ENCODE measurements around the gene TMED1.
A peak's percentile ranks its signal among the peaks of the same experiment; 100 is the strongest.
"Not testable (repeated sequence)": the region's sequence is repeated elsewhere in the genome, so short reads cannot be mapped to it uniquely, and the experiment has no call there.

Gene TMED1

GRCh38 chr19:10835754-10836478, at the start of gene TMED1:
TSS of gene TMED1 (minus strand) at chr19:10836212. CDS start at chr19:10836191, 21 bp downstream.
- H3K4me3 ChIP-seq (ENCODE audit: control insufficient read depth, low read depth, low read length): peak within 1 kb of the TSS; percentile 57
- TF ChIP-seq CTCF (conservative IDR thresholded peaks at IDR 0.05; ENCODE audit: control insufficient read depth, insufficient read depth, low read depth, low read length): no peak
- DNase-seq (ENCODE audit: low read depth): peak; percentile 99

DNA sequence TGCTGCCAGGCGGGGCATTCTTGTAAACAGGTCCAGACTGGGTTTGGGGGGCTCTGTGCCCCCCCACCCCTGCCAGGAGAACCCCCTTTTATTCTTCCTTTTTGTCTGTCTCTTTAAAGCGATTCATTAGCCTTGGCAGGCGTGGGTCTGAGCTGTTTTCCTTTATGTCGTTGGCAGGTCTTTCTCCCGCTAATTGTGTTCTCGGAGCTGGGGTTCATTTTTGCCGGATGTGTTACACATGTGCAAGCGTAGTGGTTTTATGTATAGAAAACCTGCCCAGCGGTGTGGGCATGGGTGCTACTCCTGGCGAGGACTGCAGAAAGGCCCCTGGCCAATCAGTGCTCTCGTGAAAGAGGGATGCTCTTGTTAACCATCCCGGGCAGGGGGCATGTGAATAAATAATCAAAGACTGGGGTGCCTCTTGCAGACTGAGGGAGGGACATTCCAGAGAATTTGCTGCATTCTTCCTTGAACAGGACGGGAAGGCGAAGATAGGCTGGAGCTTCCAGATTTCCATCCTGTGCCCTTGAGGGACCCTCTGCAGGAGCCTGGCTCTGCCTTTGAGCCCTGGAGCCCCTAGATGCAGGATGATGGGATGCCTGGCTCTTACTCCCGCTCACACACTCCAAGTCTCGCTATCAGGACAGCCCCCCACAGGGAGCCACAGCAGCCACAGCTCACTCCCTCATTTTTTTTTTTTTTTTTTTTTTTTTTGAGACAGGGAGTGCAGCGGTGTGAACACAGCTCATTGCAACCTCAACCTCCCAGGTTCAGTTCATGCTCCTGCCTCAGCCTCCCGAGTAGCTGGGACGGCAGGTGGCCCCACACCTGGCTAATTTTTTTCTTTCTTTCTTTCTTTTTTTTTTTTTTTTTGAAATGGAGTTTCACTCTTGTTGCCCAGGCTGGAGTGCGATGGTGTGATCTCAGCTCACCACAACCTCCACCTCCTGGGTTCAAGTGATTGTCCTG, 49.5 kb upstream of the TMED1 start:
- no peak overlapping the region for H3K4me3 ChIP-seq (ENCODE audit: control insufficient read depth, low read depth, low read length)
- no peak for DNase-seq (ENCODE audit: low read depth)
- TF ChIP-seq CTCF (conservative IDR thresholded peaks at IDR 0.05; ENCODE audit: control insufficient read depth, insufficient read depth, low read depth, low read length): no peak

DNA sequence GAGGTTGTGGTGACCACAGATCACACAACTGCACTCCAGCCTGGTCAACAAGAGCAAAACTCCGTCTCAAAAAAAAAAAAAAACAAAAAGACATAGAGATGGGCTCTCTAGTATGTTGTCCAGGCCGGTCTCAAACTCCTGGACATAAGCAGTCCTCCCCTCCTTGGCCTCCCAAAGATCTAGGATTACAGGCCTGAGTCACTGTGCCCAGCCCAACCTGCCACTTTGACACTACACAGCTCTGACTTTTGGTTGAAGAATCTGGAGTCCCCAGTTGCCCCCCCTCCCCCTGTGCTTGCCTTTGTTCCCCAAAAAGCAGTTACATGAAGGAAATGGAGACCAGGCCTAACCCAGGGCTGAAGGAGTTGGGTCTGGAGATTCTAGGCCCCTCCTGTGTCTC, 48.3 kb upstream of the TMED1 start:
- no peak overlapping the region for H3K4me3 ChIP-seq (ENCODE audit: control insufficient read depth, low read depth, low read length)
- no peak for TF ChIP-seq CTCF (conservative IDR thresholded peaks at IDR 0.05; ENCODE audit: control insufficient read depth, insufficient read depth, low read depth, low read length)
- DNase-seq (ENCODE audit: low read depth): peak; percentile 83

DNA sequence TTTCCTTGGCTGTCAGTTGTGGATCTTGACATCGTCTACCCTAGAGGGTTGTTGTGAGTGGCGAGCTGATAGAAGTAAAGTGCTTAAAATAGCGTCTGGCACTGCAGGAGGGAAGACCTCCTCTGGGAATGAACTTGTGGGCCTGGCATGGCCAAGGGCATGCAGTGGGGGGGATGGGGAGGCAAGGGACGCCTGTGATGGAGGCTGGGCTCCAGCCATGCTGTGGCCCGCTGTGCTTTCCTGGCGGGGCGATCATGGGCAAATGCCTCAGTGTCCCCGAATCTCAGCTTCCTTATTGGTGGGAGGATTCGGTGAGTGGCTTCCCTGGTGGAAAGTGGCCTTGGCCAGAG, 46.1 kb upstream of the TMED1 start:
- no peak for TF ChIP-seq CTCF (conservative IDR thresholded peaks at IDR 0.05; ENCODE audit: control insufficient read depth, insufficient read depth, low read depth, low read length)
- no peak for DNase-seq (ENCODE audit: low read depth)
- H3K4me3 ChIP-seq (ENCODE audit: control insufficient read depth, low read depth, low read length): no peak overlapping the region

DNA sequence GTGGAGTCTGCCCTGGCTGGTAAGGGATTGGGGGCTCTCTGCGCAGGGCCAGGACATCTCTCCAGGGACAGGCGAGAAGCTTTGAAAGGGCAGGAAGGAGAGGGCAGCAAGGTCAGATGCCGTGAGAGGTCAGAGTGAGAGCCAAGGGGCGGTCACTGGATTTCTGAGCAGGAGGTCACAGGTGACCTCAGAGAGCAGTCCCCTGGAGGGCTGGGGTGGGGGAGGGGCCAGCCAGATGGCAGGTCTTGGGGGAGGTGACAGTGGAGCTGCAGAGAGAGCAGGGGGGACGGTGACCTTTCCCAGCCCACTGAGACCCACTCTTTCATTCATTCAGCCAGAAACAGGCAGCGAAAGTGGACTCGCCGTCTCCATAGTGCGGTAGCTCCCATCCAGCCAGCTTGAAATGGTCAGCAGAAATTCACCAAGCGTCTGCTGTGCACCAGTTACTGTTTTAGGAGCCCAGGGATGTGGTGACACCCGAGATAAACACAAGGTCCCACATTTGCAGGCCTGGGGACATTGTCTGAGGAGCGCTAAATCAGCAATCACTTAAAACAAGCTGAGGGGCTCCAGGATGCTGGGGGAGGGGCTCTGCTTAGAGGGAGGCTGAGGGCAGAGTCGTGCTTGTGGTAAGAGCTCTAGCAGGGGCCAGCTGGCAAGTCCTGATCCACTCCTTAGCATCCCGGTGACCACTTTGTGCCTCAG, 45.5 kb upstream of the TMED1 start:
- TF ChIP-seq CTCF (conservative IDR thresholded peaks at IDR 0.05; ENCODE audit: control insufficient read depth, insufficient read depth, low read depth, low read length): no peak
- no peak overlapping the region for H3K4me3 ChIP-seq (ENCODE audit: control insufficient read depth, low read depth, low read length)
- DNase-seq (ENCODE audit: low read depth): no peak

DNA sequence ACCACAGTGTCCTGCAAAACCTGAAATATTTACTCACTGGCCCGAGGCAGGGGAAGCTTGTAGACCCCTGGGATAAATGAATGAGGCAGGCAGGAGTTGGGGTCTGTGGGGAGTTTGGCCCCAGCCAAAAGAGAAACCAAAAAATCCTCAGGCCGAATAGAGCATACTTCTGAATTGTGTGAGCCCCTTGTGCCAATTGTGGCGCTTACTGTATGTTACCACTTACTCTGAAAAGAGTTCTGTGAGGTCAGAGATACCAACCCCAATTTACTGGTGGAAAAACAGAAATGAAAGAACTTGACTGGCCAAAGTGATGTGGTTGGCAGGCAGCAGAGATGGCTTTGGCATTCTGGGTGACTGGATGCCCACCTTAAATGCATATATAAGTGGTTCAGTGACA, 42.2 kb upstream of the TMED1 start:
- no peak for TF ChIP-seq CTCF (conservative IDR thresholded peaks at IDR 0.05; ENCODE audit: control insufficient read depth, insufficient read depth, low read depth, low read length)
- no peak for DNase-seq (ENCODE audit: low read depth)
- no peak overlapping the region for H3K4me3 ChIP-seq (ENCODE audit: control insufficient read depth, low read depth, low read length)

- H3K4me3 ChIP-seq (ENCODE audit: control insufficient read depth, low read depth, low read length); DNase-seq (ENCODE audit: low read depth): not testable (repeated sequence)
Observed at GRCh38 chr19:10877608-10878007, 41.6 kb upstream of the TMED1 start.
